Measurements from ENCODE around the gene AFF2.

AFF2 gene

DNA sequence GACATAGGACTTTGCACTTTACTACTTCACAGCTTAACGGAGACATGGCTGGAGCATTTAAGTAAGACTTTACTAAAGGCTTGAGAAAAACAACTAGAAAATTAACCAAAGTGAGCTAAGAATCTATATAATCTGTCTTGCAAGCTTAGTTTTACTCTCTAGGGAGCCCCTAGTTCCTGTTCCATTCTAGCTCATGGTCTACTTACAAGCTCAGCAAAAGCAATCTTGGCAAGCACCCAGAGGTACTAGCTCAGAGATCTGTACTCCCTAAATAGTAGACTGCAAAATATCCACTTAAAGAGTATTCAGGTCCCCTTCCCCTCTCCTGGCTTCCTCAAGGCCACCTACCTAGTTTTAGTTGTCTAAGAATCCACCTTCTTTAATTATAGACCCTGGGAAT is 535.7 kb downstream of the AFF2 start:
- DNase-seq = no peak

- DNase-seq = no peak
These were observed 537.0 kb downstream of the AFF2 start for GRCh38 chrX:149037281-149037870.

- no peak for DNase-seq
These were observed 538.6 kb downstream of the AFF2 start for GRCh38 chrX:149039057-149039456.

DNA sequence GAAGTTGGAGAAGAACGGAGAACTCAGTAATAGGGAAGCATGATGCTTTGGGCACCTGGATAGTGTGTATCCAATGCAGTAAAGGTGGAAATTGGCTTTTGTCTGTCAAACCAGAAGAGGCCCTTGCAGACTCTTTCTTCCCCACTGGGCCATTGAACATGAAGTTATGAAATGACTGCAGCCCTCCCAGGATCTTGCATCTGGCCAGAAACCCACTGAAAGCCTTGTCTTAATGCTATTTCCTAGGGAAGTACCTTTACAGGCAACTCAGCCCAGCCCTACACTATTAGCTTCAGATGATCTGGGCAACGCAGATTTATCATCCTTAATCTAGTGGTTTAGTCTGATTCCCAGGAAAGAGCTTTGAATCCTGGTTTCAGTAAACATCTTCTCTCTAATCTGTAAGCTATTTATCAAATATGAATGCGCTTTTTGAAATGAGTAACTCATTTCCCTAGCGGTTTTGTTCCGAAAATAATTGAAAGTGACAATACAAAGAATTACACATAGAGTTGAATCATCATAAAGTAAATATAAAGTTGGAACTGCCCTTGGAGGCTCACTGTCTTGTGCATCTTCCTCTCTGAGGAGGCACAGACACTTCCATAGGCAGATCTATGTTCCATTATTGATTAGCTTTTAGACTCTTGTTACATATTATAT is 540.6 kb downstream of the AFF2 start:
- DNase-seq = no peak

- no peak for DNase-seq
These were observed 543.0 kb downstream of the AFF2 start for GRCh38 chrX:149043401-149043800.

DNA sequence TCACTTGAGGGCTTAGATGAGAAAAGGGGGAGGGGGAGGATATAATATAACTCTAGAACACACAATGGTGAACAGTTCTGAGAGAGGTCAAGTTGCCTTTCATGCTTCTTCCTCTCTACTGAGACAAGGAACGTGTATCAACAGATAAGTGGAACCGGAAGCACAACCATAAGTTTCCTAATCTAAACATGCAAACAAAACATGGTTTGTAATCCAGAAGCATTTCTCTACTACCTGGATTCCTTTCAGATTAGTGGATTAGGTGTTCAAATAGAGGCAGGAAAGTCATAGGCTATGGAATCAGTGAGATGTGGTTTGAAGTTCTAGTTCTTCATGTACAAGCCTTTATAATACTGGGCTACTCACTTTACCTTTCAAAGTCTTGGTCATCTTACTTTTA is 544.1 kb downstream of the AFF2 start:
- DNase-seq = no peak

GRCh38 chrX:149045645-149046210 is 545.3 kb downstream of the AFF2 start:
- DNase-seq = no peak
